T-cell (primary cell): ENCODE data around the gene PERM1. TPM values are rescaled to one million over a fixed set of nuclear protein-coding genes. Genes with fewer than 3 reads are reported as not detected.
A peak's percentile ranks its signal among the peaks of the same experiment; 100 is the strongest.
"Not testable (repeated sequence)": the region's sequence is repeated elsewhere in the genome, so short reads cannot be mapped to it uniquely, and the experiment has no call there.

ENCODE experiments used
- ATAC-seq, 4 experiments: fragments of 200-7000 bp in 3 of 4; fragments of 150-1000 bp in 1 of 4; cut with Tn5 transposase; replicated peaks in 1 of 4; 1 replicate in 3 of 4; 2 replicates in 1 of 4; pipeline ENCODE4 v1.10.0; 2021; ENCODE audit warnings: moderate library complexity in 3 of 4, mild to moderate bottlenecking in 2 of 4, moderate number of reproducible peaks in 1 of 4
- CTCF ChIA-PET, 2 donors: fragments of 300-600 bp; sonication (Branson Sonifier 250); formaldehyde crosslinking; loops; one replicate each; lab custom pipeline; 2022; ENCODE audit warnings: antibody characterized with exemption in 2 of 2; lab: Charles Lee
- POLR2A ChIA-PET, 2 donors: fragments of 300-600 bp; sonication (Branson Sonifier 250); formaldehyde crosslinking; loops; one replicate each; lab custom pipeline; 2022; ENCODE audit warnings: antibody characterized with exemption in 2 of 2; lab: Charles Lee
- DNase-seq, 35 experiments: peaks; one replicate each; pipeline versions ENCODE4 v3.0.0 to v3.0.0-alpha.2; 2013 to 2023
- H3K27ac ChIP-seq: one replicate; pipeline ENCODE4 v1.5.1; 2013; ENCODE audit warnings: low read length
- H3K27me3 ChIP-seq, 2 experiments: replicated peaks in 1 of 2; 1 replicate in 1 of 2; 2 replicates in 1 of 2; pipeline versions ENCODE4 v1.6.1 to v1.7.0; 2013; ENCODE audit warnings: low read length in 1 of 2, mixed read lengths in 1 of 2; ENCODE audit not compliant: control insufficient read depth in 2 of 2, insufficient read depth in 2 of 2; ENCODE audit errors: extremely low read depth in 1 of 2
- H3K36me3 ChIP-seq, 2 donors: 1 replicate in 1 of 2; 2 replicates in 1 of 2; pipeline versions ENCODE4 v1.6.1 to v1.7.0; 2013; ENCODE audit warnings: low read length in 1 of 2; ENCODE audit not compliant: control insufficient read depth in 2 of 2, insufficient read depth in 1 of 2; ENCODE audit errors: extremely low read depth in 1 of 2
- H3K4me1 ChIP-seq, 2 experiments: 1 replicate in 1 of 2; 2 replicates in 1 of 2; pipeline versions ENCODE4 v1.6.1 to v1.7.0; 2013; ENCODE audit warnings: low read length in 2 of 2, mixed read lengths in 1 of 2; ENCODE audit not compliant: insufficient read depth in 2 of 2, control insufficient read depth in 1 of 2; ENCODE audit errors: extremely low read depth in 1 of 2
- H3K4me3 ChIP-seq, 2 donors: 1 replicate in 1 of 2; 2 replicates in 1 of 2; pipeline versions ENCODE4 v1.5.1 to v1.7.0; 2013; ENCODE audit warnings: mild to moderate bottlenecking in 2 of 2, low read length in 1 of 2, moderate library complexity in 1 of 2; ENCODE audit not compliant: control insufficient read depth in 1 of 2; ENCODE audit errors: extremely low read depth in 1 of 2
- H3K9me3 ChIP-seq: 2 replicates; pipeline ENCODE4 v1.7.0; 2013
- H3K27ac Mint-ChIP-seq, 2 donors: one replicate each; pipeline ENCODE4 v1.8.0; 2020 to 2021; ENCODE audit warnings: mild to moderate bottlenecking in 2 of 2, mixed read lengths in 2 of 2
- H3K27me3 Mint-ChIP-seq, 2 donors: one replicate each; pipeline ENCODE4 v1.8.0; 2021 to 2022; ENCODE audit warnings: mixed read lengths in 2 of 2
- H3K36me3 Mint-ChIP-seq: one replicate; pipeline ENCODE4 v1.8.0; 2021; ENCODE audit warnings: mixed read lengths
- H3K4me1 Mint-ChIP-seq, 3 donors: one replicate each; pipeline ENCODE4 v1.8.0; 2020 to 2022; ENCODE audit warnings: mixed read lengths in 3 of 3, mild to moderate bottlenecking in 1 of 3
- H3K4me3 Mint-ChIP-seq, 3 donors: one replicate each; pipeline ENCODE4 v1.8.0; 2020 to 2022; ENCODE audit warnings: mild to moderate bottlenecking in 3 of 3, mixed read lengths in 3 of 3, moderate library complexity in 3 of 3
- H3K9me3 Mint-ChIP-seq, 3 donors: one replicate each; pipeline ENCODE4 v1.8.0; 2020 to 2022; ENCODE audit warnings: mixed read lengths in 3 of 3
- WGBS: methylation state at CpG from one replicate; pipeline ENCODE4 v1.1.5; 2013; ENCODE audit warnings: missing lambda C conversion rate; ENCODE audit not compliant: insufficient coverage; 5-methylcytosine and 5-hydroxymethylcytosine counted together
- total RNA-seq, 35 experiments: library from RNA in 6 of 35; stranded (reverse) in 6 of 35; fragments of 120-200 nt in 1 of 35; gene quantifications; one replicate each; pipeline versions ENCODE4 v1.2.1 to v1.2.4 and lab custom pipeline; 2013 to 2026

PERM1 gene
- total RNA-seq, 5 donors from 2014 or later (not counting 1 experiment from before 2014, with no cell fraction given), result not detected

- H3K36me3 Mint-ChIP-seq, H3K9me3 Mint-ChIP-seq, H3K36me3 ChIP-seq, H3K27ac ChIP-seq, ATAC-seq, H3K27ac Mint-ChIP-seq, H3K9me3 ChIP-seq, H3K4me1 Mint-ChIP-seq, DNase-seq, H3K4me3 ChIP-seq, POLR2A ChIA-PET, H3K4me3 Mint-ChIP-seq, CTCF ChIA-PET: not testable (repeated sequence)
- H3K27me3 ChIP-seq, result peaks cover 0 to 71% of the 10 kb centered on the region in 2 experiments
- H3K27me3 Mint-ChIP-seq, result peaks cover 5 to 19% of the 10 kb centered on the region in 2 donors
- no CpG with 5 or more reads among the region's 39 CpGs for WGBS
- peaks cover 2 to 10% of the 10 kb centered on the region in 2 experiments for H3K4me1 ChIP-seq
These were observed 5.1 kb downstream of the PERM1 start for GRCh38 chr1:976791-977190.

GRCh38 chr1:975896-976683, 5.8 kb downstream of the PERM1 start:
- Histone ChIP-seq H3K4me3 (peak overlapping the region in 1 of 2 donors; percentile 23), H3K9me3 (no peaks in the 10 kb centered on the region), H3K27ac (no peak overlapping the region), H3K27me3 (peaks cover 0 to 73% of the 10 kb centered on the region in 2 experiments), H3K36me3 (no peaks in the 10 kb centered on the region), H3K4me1 (peaks cover 2 to 10% of the 10 kb centered on the region in 2 experiments)
- 1% methylated on average over 32 of the region's 40 CpGs for WGBS
- H3K4me1 Mint-ChIP-seq, result peaks cover 5 to 8% (median 6%) of the 10 kb centered on the region in 3 donors
- peaks cover 5 to 17% of the 10 kb centered on the region in 2 donors for H3K27me3 Mint-ChIP-seq
- no peak overlapping the region for H3K27ac Mint-ChIP-seq
- H3K9me3 Mint-ChIP-seq, result no peaks in the 10 kb centered on the region
- ChIA-PET POLR2A (no interaction called here), CTCF (interaction anchor here in 1 of 2 donors (0.7 kb wide), 2 partner anchors 78 to 107 kb away, joined by 3 to 4 read pairs; no protein-coding TSS in a partner anchor)
- no peaks in the 10 kb centered on the region for H3K36me3 Mint-ChIP-seq
- H3K4me3 Mint-ChIP-seq, result peak overlapping the region in 1 of 3 donors; percentile 44
- DNase-seq (peak in 29 of 35 experiments; percentile 29 to 81 (median 58)), ATAC-seq (peak; percentile 89 to 92 (median 90))

- Mint-ChIP-seq H3K36me3 (no peaks in the 10 kb centered on the region), H3K27ac (no peak overlapping the region), H3K4me1 (peaks cover 5 to 8% (median 6%) of the 10 kb centered on the region in 3 donors), H3K9me3 (no peaks in the 10 kb centered on the region), H3K27me3 (peaks cover 5 to 16% of the 10 kb centered on the region in 2 donors), H3K4me3 (no peak overlapping the region)
- peaks cover 2 to 10% of the 10 kb centered on the region in 2 experiments for H3K4me1 ChIP-seq
- ATAC-seq, result no peak
- no peaks in the 10 kb centered on the region for H3K36me3 ChIP-seq
- no peak for DNase-seq
- 57% methylated on average over 5 of the region's 9 CpGs for WGBS
- POLR2A ChIA-PET, result no interaction called here
- H3K4me3 ChIP-seq, result no peak overlapping the region
- peaks cover 0 to 75% of the 10 kb centered on the region in 2 experiments for H3K27me3 ChIP-seq
- CTCF ChIA-PET, result no interaction called here
- H3K9me3 ChIP-seq, result no peaks in the 10 kb centered on the region
- no peak overlapping the region for H3K27ac ChIP-seq
These were observed 6.5 kb downstream of the PERM1 start for GRCh38 chr1:975365-975764.

GRCh38 chr1:974687-975328, 7.1 kb downstream of the PERM1 start:
- peaks cover 0 to 79% of the 10 kb centered on the region in 2 experiments for H3K27me3 ChIP-seq
- Mint-ChIP-seq H3K27me3 (peaks cover 5 to 16% of the 10 kb centered on the region in 2 donors), H3K36me3 (no peaks in the 10 kb centered on the region), H3K4me3 (no peak overlapping the region), H3K9me3 (no peaks in the 10 kb centered on the region), H3K4me1 (peaks cover 5 to 8% (median 6%) of the 10 kb centered on the region in 3 donors), H3K27ac (no peak overlapping the region)
- H3K27ac ChIP-seq, result no peak overlapping the region
- POLR2A ChIA-PET, result no interaction called here
- CTCF ChIA-PET, result no interaction called here
- no peak for ATAC-seq
- no peaks in the 10 kb centered on the region for H3K36me3 ChIP-seq
- no peak overlapping the region for H3K4me3 ChIP-seq
- peaks cover 2 to 10% of the 10 kb centered on the region in 2 experiments for H3K4me1 ChIP-seq
- DNase-seq, result no peak
- WGBS, result 81% methylated on average over 17 of the region's 17 CpGs
- H3K9me3 ChIP-seq, result no peaks in the 10 kb centered on the region

GRCh38 chr1:974293-974640, 7.6 kb downstream of the PERM1 start:
- H3K36me3 ChIP-seq, result no peaks in the 10 kb centered on the region
- H3K4me1 ChIP-seq, result peaks cover 2 to 10% of the 10 kb centered on the region in 2 experiments
- ATAC-seq (no peak), DNase-seq (no peak)
- H3K4me3 Mint-ChIP-seq, result no peak overlapping the region
- H3K27me3 Mint-ChIP-seq, result peaks cover 8 to 18% of the 10 kb centered on the region in 2 donors
- ChIA-PET POLR2A (no interaction called here), CTCF (no interaction called here)
- no peak overlapping the region for H3K4me3 ChIP-seq
- 95% methylated on average over 4 of the region's 11 CpGs for WGBS
- H3K4me1 Mint-ChIP-seq, result peaks cover 5 to 8% (median 6%) of the 10 kb centered on the region in 3 donors
- H3K9me3 ChIP-seq, result no peaks in the 10 kb centered on the region
- H3K36me3 Mint-ChIP-seq, result no peaks in the 10 kb centered on the region
- H3K27ac Mint-ChIP-seq, result no peak overlapping the region
- H3K9me3 Mint-ChIP-seq, result no peaks in the 10 kb centered on the region
- no peak overlapping the region for H3K27ac ChIP-seq
- H3K27me3 ChIP-seq, result peaks cover 0 to 75% of the 10 kb centered on the region in 2 experiments

GRCh38 chr1:973459-974292, 8.2 kb downstream of the PERM1 start:
- no peaks in the 10 kb centered on the region for H3K9me3 Mint-ChIP-seq
- peaks cover 9 to 18% of the 10 kb centered on the region in 2 donors for H3K27me3 Mint-ChIP-seq
- Histone ChIP-seq H3K27me3 (peaks cover 0 to 76% of the 10 kb centered on the region in 2 experiments), H3K27ac (no peak overlapping the region), H3K4me3 (no peak overlapping the region), H3K4me1 (peaks cover 2 to 10% of the 10 kb centered on the region in 2 experiments), H3K9me3 (no peaks in the 10 kb centered on the region), H3K36me3 (no peaks in the 10 kb centered on the region)
- DNase-seq (no peak), ATAC-seq (no peak)
- ChIA-PET CTCF (no interaction called here), POLR2A (no interaction called here)
- no peak overlapping the region for H3K4me3 Mint-ChIP-seq
- peaks cover 5 to 8% (median 6%) of the 10 kb centered on the region in 3 donors for H3K4me1 Mint-ChIP-seq
- no peak overlapping the region for H3K27ac Mint-ChIP-seq
- WGBS, result 88% methylated on average over 20 of the region's 28 CpGs
- no peaks in the 10 kb centered on the region for H3K36me3 Mint-ChIP-seq
